Esophagus squamous epithelium (tissue), 5 donors: ENCODE measurements around the gene RAB43. TPM values are rescaled to one million over a fixed set of nuclear protein-coding genes. Genes with fewer than 3 reads are reported as not detected.
A peak's percentile ranks its signal among the peaks of the same experiment; 100 is the strongest.
"Not testable (repeated sequence)": the region's sequence is repeated elsewhere in the genome, so short reads cannot be mapped to it uniquely, and the experiment has no call there.

Source experiments
- DNase-seq: peaks from one replicate; lab custom pipeline; 2025; lab: John Stamatoyannopoulos, UW
- H3K27ac ChIP-seq, 4 donors: fragments of 200-600 bp; sonication (generic); one replicate each; pipeline ENCODE4 v1.5.1; 2016 to 2019; ENCODE audit warnings: mild to moderate bottlenecking in 1 of 4
- H3K27me3 ChIP-seq, 4 donors: fragments of 200-600 bp; sonication (generic); 1 replicate in 3 of 4; 2 replicates in 1 of 4; pipeline versions ENCODE4 v1.5.1 to v1.6.0; 2017 to 2021; ENCODE audit warnings: antibody characterized with exemption in 1 of 4
- H3K36me3 ChIP-seq, 3 donors: fragments of 200-600 bp; sonication (generic); one replicate each; pipeline ENCODE4 v1.5.1; 2016 to 2019
- H3K4me1 ChIP-seq, 3 donors: fragments of 200-600 bp; sonication (generic); one replicate each; pipeline ENCODE4 v1.5.1; 2017 to 2019
- H3K4me3 ChIP-seq, 4 donors: fragments of 200-600 bp; sonication (generic); 1 replicate in 3 of 4; 2 replicates in 1 of 4; pipeline ENCODE4 v1.5.1; 2016 to 2019; ENCODE audit warnings: mild to moderate bottlenecking in 2 of 4, moderate library complexity in 1 of 4
- H3K9me3 ChIP-seq, 3 donors: fragments of 200-600 bp; sonication (generic); one replicate each; pipeline ENCODE4 v1.5.1; 2016 to 2019
- POLR2A ChIP-seq, 4 donors: fragments of 450-650 bp; IDR thresholded peaks; one replicate each; pipeline ENCODE4 v1.6.1; 2017; ENCODE audit warnings: antibody characterized with exemption in 4 of 4, mild to moderate bottlenecking in 4 of 4, moderate library complexity in 3 of 4
- WGBS, 2 donors: methylation state at CpG; one replicate each; pipeline ENCODE4 v1.1.5; 2018; 5-methylcytosine and 5-hydroxymethylcytosine counted together
- intact Hi-C: fragments of 100-400 bp; cut with DNase I; formaldehyde crosslinking; loops from one replicate; pipeline ENCODE4 v1.15.0; 2022
- total RNA-seq, 4 donors: library from RNA; depleted of rRNA; stranded (reverse); fragments of >200 nt; gene quantifications; one replicate each; pipeline ENCODE4 v1.1.0, GENCODE V29; 2016
- TF ChIP-seq, protein P1 (sequence below), 6 experiments: fragments of 450-650 bp in 4 of 6; fragments of 200-600 bp in 2 of 6; sonication (generic) in 2 of 6; IDR thresholded peaks; one replicate each; pipeline ENCODE4 v1.5.1; 2016 to 2019; ENCODE audit warnings: antibody characterized with exemption in 6 of 6, mild to moderate bottlenecking in 4 of 6, moderate library complexity in 4 of 6
- donor health status: DM: yes; HTN: yes; CAD: no.

Gene RAB43
- total RNA-seq, 4 donors from 2014 or later = 4.6 to 11.1 (median 7.9) TPM

DNA sequence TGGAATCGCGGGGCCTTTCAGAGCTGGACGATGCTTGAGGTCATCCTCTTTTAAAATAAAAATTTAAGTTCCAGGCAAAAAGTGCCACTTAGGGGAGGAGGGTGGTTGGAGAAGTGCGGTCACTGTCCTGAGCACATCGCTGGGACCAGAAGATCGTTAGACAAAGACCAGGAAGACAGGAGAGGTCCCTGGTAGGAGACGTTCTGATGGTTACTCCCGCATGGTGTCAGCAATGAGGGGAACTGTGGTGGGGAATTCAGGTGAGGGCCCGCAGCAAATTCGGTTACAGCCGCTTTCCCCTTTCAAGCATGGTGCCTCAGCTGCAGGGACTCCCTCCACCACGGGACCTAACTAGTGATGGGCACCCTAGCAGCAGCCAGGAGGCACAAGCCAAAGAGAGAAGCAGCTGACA is 40.3 kb upstream of the RAB43 start:
- intact Hi-C loops = no loop called here
- Histone ChIP-seq H3K9me3 (no peaks in the 10 kb centered on the region), H3K27me3 (no peaks in the 10 kb centered on the region), H3K4me3 (peak overlapping the region; percentile 52 to 96 (median 68)), H3K36me3 (peaks cover 0 to 45% (median 3%) of the 10 kb centered on the region in 3 donors), H3K4me1 (peaks cover 16 to 34% (median 17%) of the 10 kb centered on the region in 3 donors), H3K27ac (peak overlapping the region; percentile 90 to 97 (median 96))
- no peak for TF ChIP-seq POLR2A (IDR thresholded peaks at IDR 0.05)
- TF ChIP-seq, protein P1, sequence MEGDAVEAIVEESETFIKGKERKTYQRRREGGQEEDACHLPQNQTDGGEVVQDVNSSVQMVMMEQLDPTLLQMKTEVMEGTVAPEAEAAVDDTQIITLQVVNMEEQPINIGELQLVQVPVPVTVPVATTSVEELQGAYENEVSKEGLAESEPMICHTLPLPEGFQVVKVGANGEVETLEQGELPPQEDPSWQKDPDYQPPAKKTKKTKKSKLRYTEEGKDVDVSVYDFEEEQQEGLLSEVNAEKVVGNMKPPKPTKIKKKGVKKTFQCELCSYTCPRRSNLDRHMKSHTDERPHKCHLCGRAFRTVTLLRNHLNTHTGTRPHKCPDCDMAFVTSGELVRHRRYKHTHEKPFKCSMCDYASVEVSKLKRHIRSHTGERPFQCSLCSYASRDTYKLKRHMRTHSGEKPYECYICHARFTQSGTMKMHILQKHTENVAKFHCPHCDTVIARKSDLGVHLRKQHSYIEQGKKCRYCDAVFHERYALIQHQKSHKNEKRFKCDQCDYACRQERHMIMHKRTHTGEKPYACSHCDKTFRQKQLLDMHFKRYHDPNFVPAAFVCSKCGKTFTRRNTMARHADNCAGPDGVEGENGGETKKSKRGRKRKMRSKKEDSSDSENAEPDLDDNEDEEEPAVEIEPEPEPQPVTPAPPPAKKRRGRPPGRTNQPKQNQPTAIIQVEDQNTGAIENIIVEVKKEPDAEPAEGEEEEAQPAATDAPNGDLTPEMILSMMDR (IDR thresholded peaks at IDR 0.05) = no peak
- DNase-seq = no peak
- WGBS, 2 donors = 0 to 3% methylated on average over 5 to 11 of the region's 12 CpGs

DNA sequence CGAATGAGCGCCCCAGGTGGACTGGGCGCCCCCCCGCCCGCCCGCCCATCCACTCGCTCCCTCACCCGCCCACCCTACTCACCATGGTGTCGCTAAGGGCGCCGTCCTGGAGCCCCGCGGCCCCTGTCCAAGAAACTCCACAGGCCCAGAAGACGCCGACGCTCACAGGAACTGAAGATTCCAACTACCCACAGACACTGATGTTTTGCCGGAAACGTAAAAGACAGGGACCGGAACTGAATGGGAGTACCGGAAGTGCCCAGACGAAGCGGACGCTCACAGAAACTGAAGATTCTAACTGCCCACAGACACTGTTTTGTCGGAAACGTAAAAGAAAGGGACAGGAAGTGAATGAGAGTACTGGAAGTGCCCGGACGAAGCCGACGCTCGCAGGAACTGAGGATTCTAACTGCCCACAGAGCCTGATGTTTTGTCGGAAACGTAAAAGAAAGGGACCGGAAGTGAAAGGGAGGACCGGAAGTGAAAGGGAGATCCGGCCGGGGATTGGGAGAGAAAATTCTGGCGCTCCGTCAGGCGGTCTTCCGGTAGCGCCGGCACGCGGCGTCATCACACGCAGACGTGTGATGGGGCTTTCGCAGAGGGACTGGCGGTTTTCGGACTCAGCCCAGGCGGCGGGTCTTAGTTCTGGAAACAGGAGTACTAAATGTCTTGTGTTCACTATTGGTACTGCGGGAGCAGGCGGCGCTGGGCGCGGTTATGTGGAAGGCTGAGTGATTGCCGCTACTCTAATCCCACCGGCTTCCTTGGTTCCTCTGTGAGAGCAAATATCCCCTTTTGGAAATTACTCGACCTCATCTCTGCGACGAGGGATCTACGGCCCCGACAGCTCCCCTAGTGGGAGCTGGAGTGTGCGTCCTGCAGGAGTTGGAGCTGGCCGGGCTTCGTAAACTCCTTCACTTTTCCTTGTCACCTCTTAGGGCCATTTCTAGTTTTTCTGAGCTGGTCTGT is 39.6 kb upstream of the RAB43 start, which contains the start of gene ISY1:
TSS of gene ISY1 (minus strand) at position 173 of the 969 bp plus-strand sequence. CDS start at position 85, 88 bp downstream.
- Histone ChIP-seq H3K27me3 (no peaks in the 10 kb centered on the region), H3K27ac (peak within 1 kb of the TSS; percentile 90 to 97 (median 96)), H3K9me3 (no peaks in the 10 kb centered on the region), H3K4me1 (peaks cover 16 to 34% (median 17%) of the 10 kb centered on the region in 3 donors), H3K4me3 (peak within 1 kb of the TSS; percentile 52 to 96 (median 68)), H3K36me3 (peaks cover 0 to 45% (median 5%) of the 10 kb centered on the region in 3 donors)
- TF ChIP-seq, protein P1 (IDR thresholded peaks at IDR 0.05) = peak; percentile 25 to 87 (median 79)
- TF ChIP-seq POLR2A (IDR thresholded peaks at IDR 0.05) = peak in 3 of 4 donors; percentile 19 to 81 (median 77)
- intact Hi-C loops = no loop called here
- WGBS, 2 donors = 0 to 1% methylated on average over 30 to 46 of the region's 67 CpGs
- DNase-seq = peak; percentile 54

DNA sequence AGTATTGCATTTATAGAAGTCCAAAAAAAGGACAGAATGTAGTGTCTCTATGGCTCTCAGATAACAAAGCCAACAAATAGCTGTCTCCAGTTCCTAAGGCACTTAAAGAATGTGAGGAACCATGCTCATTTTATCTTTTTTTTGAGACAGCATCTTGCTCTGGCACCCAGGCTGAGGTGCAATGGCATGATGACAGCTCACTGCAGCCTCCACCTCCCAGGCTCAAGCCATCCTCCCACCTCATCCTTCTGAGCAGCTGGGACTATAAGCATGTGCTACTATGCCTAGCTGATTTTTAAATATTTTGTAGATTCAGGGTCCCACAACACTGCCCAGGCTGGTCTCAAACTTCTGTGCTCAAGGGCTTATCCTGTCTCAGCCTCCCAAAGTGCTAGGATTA is 23.2 kb upstream of the RAB43 start:
- Histone ChIP-seq H3K4me3 (no peak overlapping the region), H3K9me3 (no peaks in the 10 kb centered on the region), H3K27ac (no peak overlapping the region), H3K27me3 (no peaks in the 10 kb centered on the region), H3K4me1 (no peaks in the 10 kb centered on the region), H3K36me3 (peaks cover 0 to 89% (median 17%) of the 10 kb centered on the region in 3 donors)
- DNase-seq = no peak
- intact Hi-C loops = no loop called here
- TF ChIP-seq, protein P1 (IDR thresholded peaks at IDR 0.05) = no peak
- no peak for TF ChIP-seq POLR2A (IDR thresholded peaks at IDR 0.05)

DNA sequence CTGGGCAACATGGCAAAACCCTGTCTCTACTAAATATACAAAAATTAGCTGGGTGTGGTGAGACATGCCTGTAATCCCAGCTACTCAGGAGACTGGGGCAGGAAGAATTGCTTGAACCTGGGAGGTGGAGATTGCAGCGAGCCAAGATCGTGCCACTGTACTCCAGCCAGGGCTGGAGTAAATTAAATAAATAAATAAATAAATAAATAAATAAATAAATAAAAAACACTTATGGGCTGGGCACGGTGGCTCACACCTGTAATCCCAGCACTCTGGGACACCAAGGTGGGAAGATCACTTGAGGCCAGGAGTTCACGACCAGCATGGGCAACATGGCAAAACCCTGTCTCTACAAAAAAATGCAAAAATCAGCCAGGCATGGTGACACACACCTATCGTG is 19.4 kb upstream of the RAB43 start:
- H3K27ac ChIP-seq, H3K9me3 ChIP-seq, H3K4me3 ChIP-seq, H3K27me3 ChIP-seq, intact Hi-C loops, H3K4me1 ChIP-seq, DNase-seq: not testable (repeated sequence)
- H3K36me3 ChIP-seq = peaks cover 0 to 97% (median 24%) of the 10 kb centered on the region in 3 donors
- 94 to 95% methylated on average over 5 of the region's 5 CpGs for WGBS, 2 donors

DNA sequence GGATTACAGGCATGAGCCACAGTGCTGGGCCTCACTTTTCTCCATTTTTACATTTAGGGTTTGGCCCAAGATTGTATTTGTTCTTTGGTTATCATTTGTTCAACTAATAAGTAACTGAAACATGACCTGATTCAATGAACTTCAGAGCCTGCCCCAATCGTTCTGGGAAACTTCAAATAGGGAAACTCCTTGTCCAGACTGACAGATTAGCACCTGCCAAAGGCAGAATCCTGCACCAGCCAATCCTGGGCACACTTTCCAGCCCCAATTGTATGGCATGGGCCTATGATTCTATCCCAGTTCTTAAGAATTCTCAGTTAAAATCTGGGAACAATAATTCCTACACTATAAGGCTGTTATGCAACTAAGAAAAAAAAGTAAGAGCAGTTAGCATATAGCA is 18.3 kb upstream of the RAB43 start:
- intact Hi-C loops = no loop called here
- H3K36me3 ChIP-seq = peaks cover 2 to 98% (median 18%) of the 10 kb centered on the region in 3 donors
- no peaks in the 10 kb centered on the region for H3K27me3 ChIP-seq

DNA sequence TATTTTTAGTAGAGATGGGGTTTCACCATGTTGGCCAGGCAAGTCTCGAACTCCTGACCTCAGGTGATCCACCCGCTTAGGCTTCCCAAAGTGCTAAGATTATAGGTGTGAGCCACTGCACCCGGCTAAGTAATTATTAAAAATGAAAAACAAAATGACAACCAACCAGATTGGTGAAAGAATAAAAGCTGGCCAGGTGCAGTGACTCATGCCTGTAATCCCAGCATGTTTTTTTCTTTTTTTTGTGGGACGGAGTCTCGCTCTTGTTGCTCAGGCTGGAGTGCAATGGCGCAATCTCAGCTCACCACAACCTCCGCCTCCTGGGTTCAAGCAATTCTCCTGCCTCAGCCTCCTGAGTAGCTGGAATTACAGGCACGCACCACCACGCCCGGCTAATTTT is 14.7 kb upstream of the RAB43 start:
- H3K27me3 ChIP-seq, H3K4me1 ChIP-seq, intact Hi-C loops, DNase-seq, H3K27ac ChIP-seq, H3K4me3 ChIP-seq, H3K9me3 ChIP-seq: not testable (repeated sequence)
- WGBS, 2 donors = 69 to 77% methylated on average over 10 of the region's 10 CpGs
- peaks cover 27 to 100% (median 42%) of the 10 kb centered on the region in 3 donors for H3K36me3 ChIP-seq

More for the DNA sequence above, 18.3 kb upstream of the RAB43 start:
- Histone ChIP-seq H3K4me3 (no peak overlapping the region), H3K27ac (no peak overlapping the region), H3K9me3 (no peaks in the 10 kb centered on the region), H3K4me1 (no peaks in the 10 kb centered on the region)
- DNase-seq = no peak
- TF ChIP-seq, protein P1 (IDR thresholded peaks at IDR 0.05) = no peak
- no peak for TF ChIP-seq POLR2A (IDR thresholded peaks at IDR 0.05)
- WGBS, 2 donors = 27 to 56% methylated on average over 1 of the region's 1 CpG
